ENCODE data around the gene SIPA1L2.

SIPA1L2 gene

GRCh38 chr1:232630047-232630893, at the start of gene SIPA1L2:
TSS of gene SIPA1L2 (minus strand) at chr1:232630133. CDS start at chr1:232515339, 114,794 bp downstream.
- peak; percentile 47 for TF ChIP-seq CTCF (IDR thresholded peaks at IDR 0.05)
- Histone ChIP-seq H3K4me3 (ENCODE audit: low read depth in 1 of 2, low read length in 1 of 2) (peak within 1 kb of the TSS; percentile 77 to 97), H3K27ac (peak within 1 kb of the TSS; percentile 76), H3K36me3 (no peaks in the 10 kb centered on the region), H3K27me3 (peaks cover 18% of the 10 kb centered on the region), H3K9me3 (no peaks in the 10 kb centered on the region), H3K4me1 (ENCODE audit: control insufficient read depth in 1 of 2, insufficient read depth in 1 of 2, low read depth in 1 of 2, low read length in 1 of 2) (peaks cover 51 to 53% of the 10 kb centered on the region in 2 experiments)

GRCh38 chr1:232678185-232678886, 48.4 kb upstream of the SIPA1L2 start:
- Histone ChIP-seq H3K27ac (no peak overlapping the region), H3K9me3 (no peaks in the 10 kb centered on the region), H3K36me3 (no peaks in the 10 kb centered on the region), H3K4me3 (ENCODE audit: low read depth in 1 of 2, low read length in 1 of 2) (no peak overlapping the region), H3K4me1 (ENCODE audit: control insufficient read depth in 1 of 2, insufficient read depth in 1 of 2, low read depth in 1 of 2, low read length in 1 of 2) (no peaks in the 10 kb centered on the region), H3K27me3 (no peaks in the 10 kb centered on the region)
- no peak for TF ChIP-seq CTCF (IDR thresholded peaks at IDR 0.05)

GRCh38 chr1:232676307-232676706, 46.4 kb upstream of the SIPA1L2 start:
- H3K4me3 ChIP-seq (ENCODE audit: low read depth in 1 of 2, low read length in 1 of 2), result no peak overlapping the region

GRCh38 chr1:232675898-232676297, 46.0 kb upstream of the SIPA1L2 start:
- Histone ChIP-seq H3K4me3 (ENCODE audit: low read depth in 1 of 2, low read length in 1 of 2) (no peak overlapping the region), H3K27ac (no peak overlapping the region), H3K27me3 (no peaks in the 10 kb centered on the region), H3K36me3 (no peaks in the 10 kb centered on the region), H3K9me3 (no peaks in the 10 kb centered on the region), H3K4me1 (ENCODE audit: control insufficient read depth in 1 of 2, insufficient read depth in 1 of 2, low read depth in 1 of 2, low read length in 1 of 2) (no peaks in the 10 kb centered on the region)
- no peak for TF ChIP-seq CTCF (IDR thresholded peaks at IDR 0.05)

More at GRCh38 chr1:232676307-232676706, 46.4 kb upstream of the SIPA1L2 start:
- Histone ChIP-seq H3K27me3 (no peaks in the 10 kb centered on the region), H3K9me3 (no peaks in the 10 kb centered on the region), H3K27ac (no peak overlapping the region), H3K4me1 (ENCODE audit: control insufficient read depth in 1 of 2, insufficient read depth in 1 of 2, low read depth in 1 of 2, low read length in 1 of 2) (no peaks in the 10 kb centered on the region), H3K36me3 (no peaks in the 10 kb centered on the region)
- TF ChIP-seq CTCF (IDR thresholded peaks at IDR 0.05), result no peak

- no peak overlapping the region for H3K27ac ChIP-seq
- H3K9me3 ChIP-seq, result no peaks in the 10 kb centered on the region
- no peak for TF ChIP-seq CTCF (IDR thresholded peaks at IDR 0.05)
- no peaks in the 10 kb centered on the region for H3K4me1 ChIP-seq (ENCODE audit: control insufficient read depth in 1 of 2, insufficient read depth in 1 of 2, low read depth in 1 of 2, low read length in 1 of 2)
- H3K4me3 ChIP-seq (ENCODE audit: low read depth in 1 of 2, low read length in 1 of 2), result no peak overlapping the region
- H3K27me3 ChIP-seq, result peaks cover 5% of the 10 kb centered on the region
- H3K36me3 ChIP-seq, result no peaks in the 10 kb centered on the region
Observed at GRCh38 chr1:232675260-232675659, 45.3 kb upstream of the SIPA1L2 start.
